ENCODE results near the gene HDAC11. TPM values are rescaled to one million over a fixed set of nuclear protein-coding genes. Genes with fewer than 3 reads are reported as not detected.

HDAC11 gene
- total RNA-seq, 1 donor from 2014 or later: 11.9 TPM

DNA sequence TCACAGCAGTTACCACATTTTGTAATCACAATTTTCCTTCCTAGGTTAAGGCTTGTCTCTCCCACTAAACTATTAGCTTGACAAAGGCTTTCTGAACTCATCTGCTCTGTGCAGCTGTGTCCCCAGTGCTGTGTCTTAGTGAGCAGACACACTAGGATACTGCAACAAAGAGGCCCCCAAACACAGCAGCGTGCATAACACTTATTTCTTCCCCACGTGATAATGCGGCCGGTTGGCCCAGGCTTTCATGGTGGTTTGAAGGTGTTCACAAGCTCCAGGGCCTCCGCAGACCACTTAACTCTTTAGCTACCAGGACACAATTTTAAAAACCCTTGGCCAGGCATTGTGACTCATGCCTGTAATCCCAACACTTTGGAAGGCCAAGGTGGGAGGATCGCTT is 2.2 kb upstream of the HDAC11 start:
- Mint-ChIP-seq H3K9me3 (ENCODE audit: unreplicated experiment) (no peaks in the 10 kb centered on the region), H3K27ac (ENCODE audit: unreplicated experiment) (no peak overlapping the region), H3K4me3 (ENCODE audit: unreplicated experiment) (no peak overlapping the region), H3K36me3 (ENCODE audit: unreplicated experiment) (no peaks in the 10 kb centered on the region), H3K4me1 (ENCODE audit: unreplicated experiment) (peaks cover 20% of the 10 kb centered on the region), H3K27me3 (ENCODE audit: unreplicated experiment) (peaks cover 18% of the 10 kb centered on the region)
- DNase-seq (ENCODE audit: extremely low spot score, unreplicated experiment): no peak
- no peak for TF ChIP-seq CTCF (IDR thresholded peaks at IDR 0.05)

GRCh38 chr3:13479332-13479581 is 849 bp upstream of the HDAC11 start:
- TF ChIP-seq CTCF (IDR thresholded peaks at IDR 0.05): no peak
- Mint-ChIP-seq H3K4me1 (ENCODE audit: unreplicated experiment) (peaks cover 28% of the 10 kb centered on the region), H3K27ac (ENCODE audit: unreplicated experiment) (peak overlapping the region; percentile 75), H3K36me3 (ENCODE audit: unreplicated experiment) (no peaks in the 10 kb centered on the region), H3K27me3 (ENCODE audit: unreplicated experiment) (peaks cover 9% of the 10 kb centered on the region), H3K9me3 (ENCODE audit: unreplicated experiment) (no peaks in the 10 kb centered on the region), H3K4me3 (ENCODE audit: unreplicated experiment) (peak overlapping the region; percentile 84)
- DNase-seq (ENCODE audit: extremely low spot score, unreplicated experiment): no peak

GRCh38 chr3:13480340-13481318 is 523 bp downstream of the HDAC11 start:
- Mint-ChIP-seq H3K4me1 (ENCODE audit: unreplicated experiment) (peaks cover 42% of the 10 kb centered on the region), H3K27me3 (ENCODE audit: unreplicated experiment) (no peaks in the 10 kb centered on the region), H3K9me3 (ENCODE audit: unreplicated experiment) (no peaks in the 10 kb centered on the region), H3K4me3 (ENCODE audit: unreplicated experiment) (peak overlapping the region; percentile 76), H3K27ac (ENCODE audit: unreplicated experiment) (peak overlapping the region; percentile 31), H3K36me3 (ENCODE audit: unreplicated experiment) (no peaks in the 10 kb centered on the region)
- no peak for DNase-seq (ENCODE audit: extremely low spot score, unreplicated experiment)
- no peak for TF ChIP-seq CTCF (IDR thresholded peaks at IDR 0.05)

GRCh38 chr3:13482106-13482690 is 2.1 kb downstream of the HDAC11 start:
- peak overlapping the region; percentile 58 for H3K27ac Mint-ChIP-seq (ENCODE audit: unreplicated experiment)
- no peak overlapping the region for H3K4me3 Mint-ChIP-seq (ENCODE audit: unreplicated experiment)
- H3K27me3 Mint-ChIP-seq (ENCODE audit: unreplicated experiment): no peaks in the 10 kb centered on the region
- no peaks in the 10 kb centered on the region for H3K36me3 Mint-ChIP-seq (ENCODE audit: unreplicated experiment)
- H3K4me1 Mint-ChIP-seq (ENCODE audit: unreplicated experiment): peaks cover 44% of the 10 kb centered on the region
- H3K9me3 Mint-ChIP-seq (ENCODE audit: unreplicated experiment): no peaks in the 10 kb centered on the region
- DNase-seq (ENCODE audit: extremely low spot score, unreplicated experiment): no peak
- no peak for TF ChIP-seq CTCF (IDR thresholded peaks at IDR 0.05)

- no peak overlapping the region for H3K4me3 Mint-ChIP-seq (ENCODE audit: unreplicated experiment)
- no peaks in the 10 kb centered on the region for H3K9me3 Mint-ChIP-seq (ENCODE audit: unreplicated experiment)
- no peak for TF ChIP-seq CTCF (IDR thresholded peaks at IDR 0.05)
- peaks cover 44% of the 10 kb centered on the region for H3K4me1 Mint-ChIP-seq (ENCODE audit: unreplicated experiment)
- no peak for DNase-seq (ENCODE audit: extremely low spot score, unreplicated experiment)
- no peaks in the 10 kb centered on the region for H3K27me3 Mint-ChIP-seq (ENCODE audit: unreplicated experiment)
- no peaks in the 10 kb centered on the region for H3K36me3 Mint-ChIP-seq (ENCODE audit: unreplicated experiment)
- no peak overlapping the region for H3K27ac Mint-ChIP-seq (ENCODE audit: unreplicated experiment)
These were observed 3.2 kb downstream of the HDAC11 start for GRCh38 chr3:13483286-13483685.
